AG10803 (cell line): ENCODE measurements around the gene CD244.
A peak's percentile ranks its signal among the peaks of the same experiment; 100 is the strongest.

Experiments used
- DNase-seq: peaks from one replicate; pipeline ENCODE4 v3.0.0; 2010; ENCODE audit warnings: low read depth
- H3K4me3 ChIP-seq: 2 replicates; pipeline ENCODE4 v1.5.1; 2011; ENCODE audit warnings: mild to moderate bottlenecking, low read length, control low read depth
- TF ChIP-seq, protein P1 (sequence below): conservative IDR thresholded peaks from 2 replicates; pipeline ENCODE4 v1.5.1; 2011; ENCODE audit warnings: mild to moderate bottlenecking, low read length, control low read depth, inconsistent platforms

Gene CD244

GRCh38 chr1:160835751-160836150 is 26.9 kb downstream of the CD244 start:
- DNase-seq = no peak
- no peak overlapping the region for H3K4me3 ChIP-seq
- TF ChIP-seq, protein P1, sequence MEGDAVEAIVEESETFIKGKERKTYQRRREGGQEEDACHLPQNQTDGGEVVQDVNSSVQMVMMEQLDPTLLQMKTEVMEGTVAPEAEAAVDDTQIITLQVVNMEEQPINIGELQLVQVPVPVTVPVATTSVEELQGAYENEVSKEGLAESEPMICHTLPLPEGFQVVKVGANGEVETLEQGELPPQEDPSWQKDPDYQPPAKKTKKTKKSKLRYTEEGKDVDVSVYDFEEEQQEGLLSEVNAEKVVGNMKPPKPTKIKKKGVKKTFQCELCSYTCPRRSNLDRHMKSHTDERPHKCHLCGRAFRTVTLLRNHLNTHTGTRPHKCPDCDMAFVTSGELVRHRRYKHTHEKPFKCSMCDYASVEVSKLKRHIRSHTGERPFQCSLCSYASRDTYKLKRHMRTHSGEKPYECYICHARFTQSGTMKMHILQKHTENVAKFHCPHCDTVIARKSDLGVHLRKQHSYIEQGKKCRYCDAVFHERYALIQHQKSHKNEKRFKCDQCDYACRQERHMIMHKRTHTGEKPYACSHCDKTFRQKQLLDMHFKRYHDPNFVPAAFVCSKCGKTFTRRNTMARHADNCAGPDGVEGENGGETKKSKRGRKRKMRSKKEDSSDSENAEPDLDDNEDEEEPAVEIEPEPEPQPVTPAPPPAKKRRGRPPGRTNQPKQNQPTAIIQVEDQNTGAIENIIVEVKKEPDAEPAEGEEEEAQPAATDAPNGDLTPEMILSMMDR = no peak

DNA sequence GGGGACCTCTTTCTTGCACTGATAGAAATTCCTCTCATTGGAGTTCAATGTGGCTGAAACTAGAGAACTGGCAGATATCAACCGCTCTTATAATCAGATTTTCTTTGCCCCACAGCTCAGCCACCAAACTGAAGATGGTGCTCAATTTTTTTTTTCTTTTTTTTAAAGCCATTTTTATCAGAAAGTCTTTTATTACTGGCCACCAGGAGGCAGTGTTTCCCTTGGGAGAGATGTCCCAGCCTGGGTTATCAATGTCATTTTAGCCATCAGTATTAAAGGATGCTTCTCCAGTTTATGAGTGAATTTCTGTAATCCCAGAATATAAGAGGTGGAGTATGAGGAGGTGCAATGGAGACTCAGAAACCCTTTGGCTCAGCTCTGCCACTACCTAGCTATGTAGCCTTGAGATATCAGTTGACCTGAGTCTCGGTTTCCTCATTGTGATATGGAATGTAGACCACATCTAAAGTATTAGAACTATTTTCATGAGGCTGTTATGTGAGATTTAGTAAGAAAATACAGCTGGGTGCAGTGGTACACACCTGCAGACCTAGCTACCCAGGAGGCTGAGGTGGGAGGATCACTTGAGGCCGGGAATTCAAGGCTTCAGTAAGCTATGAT is 27.6 kb downstream of the CD244 start:
- H3K4me3 ChIP-seq = no peak overlapping the region
- DNase-seq = peak; percentile 43
- TF ChIP-seq, protein P1 = peak; percentile 70

- TF ChIP-seq, protein P1 = peak; percentile 55
- DNase-seq = peak; percentile 15
- no peak overlapping the region for H3K4me3 ChIP-seq
Observed at GRCh38 chr1:160830321-160831153, 32.1 kb downstream of the CD244 start.

GRCh38 chr1:160829766-160830165 is 32.9 kb downstream of the CD244 start:
- TF ChIP-seq, protein P1 = no peak
- no peak for DNase-seq
- no peak overlapping the region for H3K4me3 ChIP-seq

- TF ChIP-seq, protein P1 = no peak
- peak; percentile 58 for DNase-seq
Observed at GRCh38 chr1:160827418-160827817, 35.3 kb downstream of the CD244 start.

DNA sequence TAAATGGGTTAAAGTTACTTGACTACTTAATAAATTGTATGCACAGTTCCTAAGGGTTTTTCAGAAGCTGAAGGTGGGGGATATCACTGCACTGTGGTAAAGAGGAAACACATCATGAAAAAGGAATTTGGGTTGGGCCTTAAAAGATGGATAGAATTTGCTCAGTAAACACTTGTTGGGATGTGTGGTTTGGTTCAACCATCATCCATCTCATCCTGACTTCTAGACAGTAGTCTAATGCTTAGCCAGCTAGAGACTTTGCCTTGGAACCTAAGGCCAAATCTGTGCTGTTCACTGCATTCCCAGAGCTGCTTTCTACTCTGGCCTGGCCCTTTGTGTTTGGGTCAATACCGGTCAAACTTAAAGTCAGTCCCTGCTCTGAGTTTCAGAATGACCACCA is 36.1 kb downstream of the CD244 start:
- DNase-seq = peak; percentile 15
- TF ChIP-seq, protein P1 = no peak
- no peak overlapping the region for H3K4me3 ChIP-seq

More at GRCh38 chr1:160827418-160827817, 35.3 kb downstream of the CD244 start:
- H3K4me3 ChIP-seq = no peak overlapping the region

DNA sequence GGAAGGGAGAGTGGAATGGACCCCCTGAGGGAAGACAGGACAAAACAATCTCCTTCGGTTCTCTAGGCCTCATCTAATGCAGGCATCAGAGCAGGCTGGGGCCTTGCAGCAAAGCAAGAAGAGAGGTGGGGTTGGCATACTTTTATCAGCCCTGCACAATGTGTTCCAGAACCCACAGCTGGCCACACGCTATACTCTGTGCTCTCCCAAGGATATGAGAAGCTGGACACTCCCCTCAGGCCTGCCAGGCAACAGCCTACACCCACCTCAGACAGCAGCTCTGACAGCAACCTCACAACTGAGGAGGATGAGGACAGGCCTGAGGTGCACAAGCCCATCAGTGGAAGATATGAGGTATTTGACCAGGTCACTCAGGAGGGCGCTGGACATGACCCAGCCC is 39.4 kb downstream of the CD244 start:
- no peak for DNase-seq
- TF ChIP-seq, protein P1 = no peak
- no peak overlapping the region for H3K4me3 ChIP-seq
